Smooth muscle cell of the coronary artery (primary cell): ENCODE measurements around the gene ESYT3. TPM values are rescaled to one million over a fixed set of nuclear protein-coding genes. Genes with fewer than 3 reads are reported as not detected.

Source experiments
- total RNA-seq: library from RNA; depleted of rRNA; stranded (reverse); fragments of >200 nt; gene quantifications from 2 replicates; pipeline ENCODE4 v1.2.3, GENCODE V29; 2014; ENCODE audit warnings: low replicate concordance

The ESYT3 gene, protein sequence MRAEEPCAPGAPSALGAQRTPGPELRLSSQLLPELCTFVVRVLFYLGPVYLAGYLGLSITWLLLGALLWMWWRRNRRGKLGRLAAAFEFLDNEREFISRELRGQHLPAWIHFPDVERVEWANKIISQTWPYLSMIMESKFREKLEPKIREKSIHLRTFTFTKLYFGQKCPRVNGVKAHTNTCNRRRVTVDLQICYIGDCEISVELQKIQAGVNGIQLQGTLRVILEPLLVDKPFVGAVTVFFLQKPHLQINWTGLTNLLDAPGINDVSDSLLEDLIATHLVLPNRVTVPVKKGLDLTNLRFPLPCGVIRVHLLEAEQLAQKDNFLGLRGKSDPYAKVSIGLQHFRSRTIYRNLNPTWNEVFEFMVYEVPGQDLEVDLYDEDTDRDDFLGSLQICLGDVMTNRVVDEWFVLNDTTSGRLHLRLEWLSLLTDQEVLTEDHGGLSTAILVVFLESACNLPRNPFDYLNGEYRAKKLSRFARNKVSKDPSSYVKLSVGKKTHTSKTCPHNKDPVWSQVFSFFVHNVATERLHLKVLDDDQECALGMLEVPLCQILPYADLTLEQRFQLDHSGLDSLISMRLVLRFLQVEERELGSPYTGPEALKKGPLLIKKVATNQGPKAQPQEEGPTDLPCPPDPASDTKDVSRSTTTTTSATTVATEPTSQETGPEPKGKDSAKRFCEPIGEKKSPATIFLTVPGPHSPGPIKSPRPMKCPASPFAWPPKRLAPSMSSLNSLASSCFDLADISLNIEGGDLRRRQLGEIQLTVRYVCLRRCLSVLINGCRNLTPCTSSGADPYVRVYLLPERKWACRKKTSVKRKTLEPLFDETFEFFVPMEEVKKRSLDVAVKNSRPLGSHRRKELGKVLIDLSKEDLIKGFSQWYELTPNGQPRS
- 0.30 and 4.3 TPM in 2 replicates for total RNA-seq

DNA sequence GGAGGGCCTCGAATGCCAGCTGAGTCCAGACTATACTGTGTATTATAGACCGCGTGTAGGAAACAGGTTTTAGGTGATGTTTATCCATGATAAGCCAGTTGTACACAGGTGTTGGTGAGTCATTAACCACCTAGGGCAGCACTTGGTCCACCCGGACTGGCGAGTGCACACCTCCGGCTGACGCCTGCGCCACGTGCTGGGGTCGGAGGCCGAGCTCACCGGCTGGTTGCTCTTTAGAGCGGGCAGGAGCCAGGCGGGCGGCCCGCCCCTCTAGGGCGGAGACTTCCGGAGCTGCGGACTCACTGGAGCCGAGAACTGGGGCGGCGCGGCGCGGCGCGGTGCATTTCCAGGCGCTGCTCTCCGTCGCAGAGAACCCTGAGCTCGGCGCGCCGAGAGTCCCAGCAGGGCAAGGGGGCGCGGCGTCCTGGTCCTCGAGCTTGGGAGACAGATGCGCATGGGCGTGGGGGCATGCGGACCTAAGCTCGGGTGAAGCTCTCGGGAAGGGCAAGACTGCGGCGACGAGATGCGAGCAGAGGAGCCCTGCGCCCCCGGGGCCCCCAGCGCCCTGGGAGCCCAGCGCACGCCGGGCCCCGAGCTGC lies at the start of gene ESYT3:
TSS of gene ESYT3 (plus strand) at position 341 of the 599 bp plus-strand sequence. CDS start at position 524, 183 bp downstream.

Other genes with a start within 250 kb of the ESYT3 start
- 34.0 and 45.3 TPM in 2 replicates for gene ARMC8, start 247.3 kb upstream of the ESYT3 start, total RNA-seq
- gene NME9, start 104.8 kb upstream of the ESYT3 start, total RNA-seq, result 0.23 TPM in 2 replicates
- gene MRAS, start 86.0 kb upstream of the ESYT3 start, total RNA-seq, result 56.3 and 69.1 TPM in 2 replicates
- gene CEP70, start 159.6 kb downstream of the ESYT3 start, total RNA-seq, result 17.9 and 18.0 TPM in 2 replicates
- gene FAIM, start 174.2 kb downstream of the ESYT3 start, total RNA-seq, result 4.1 and 8.0 TPM in 2 replicates